ENCODE results near the gene CBX2.

The CBX2 gene

DNA sequence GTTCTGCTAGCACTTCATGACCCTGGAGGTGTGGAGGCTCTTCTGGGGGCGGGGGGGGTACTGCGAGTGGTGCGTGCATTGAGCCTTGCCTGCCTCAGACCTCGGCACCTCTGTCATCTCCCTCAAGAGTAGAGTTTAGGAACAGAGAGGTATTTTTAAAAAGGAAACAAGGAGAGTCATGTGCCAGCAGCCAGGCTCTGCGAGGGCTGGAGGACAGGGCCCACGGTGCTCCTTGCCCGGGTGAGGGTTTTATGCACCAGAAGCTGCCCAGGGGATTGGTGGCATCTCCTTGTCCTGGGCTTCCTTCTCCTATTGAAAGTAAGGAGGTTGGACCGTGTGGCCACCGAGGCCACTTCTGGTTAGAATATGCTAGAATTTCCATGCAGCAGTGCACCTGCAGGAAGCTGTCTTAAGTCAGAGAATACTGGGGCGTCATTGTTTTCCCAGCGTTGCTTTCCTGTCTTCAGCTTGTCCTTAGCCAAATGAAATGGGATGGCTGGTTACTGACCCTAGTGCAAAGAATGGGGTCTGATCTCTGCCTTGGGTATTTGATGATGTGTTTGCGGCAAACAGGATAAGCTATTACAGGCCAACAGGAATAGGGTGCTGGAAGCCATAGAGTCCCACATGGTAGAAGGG is 3.2 kb downstream of the CBX2 start:
- no peak overlapping the region for H3K9ac ChIP-seq
- no peak overlapping the region for H3K4me3 ChIP-seq (ENCODE audit: low read depth, low read length)
- TF ChIP-seq, protein P1, sequence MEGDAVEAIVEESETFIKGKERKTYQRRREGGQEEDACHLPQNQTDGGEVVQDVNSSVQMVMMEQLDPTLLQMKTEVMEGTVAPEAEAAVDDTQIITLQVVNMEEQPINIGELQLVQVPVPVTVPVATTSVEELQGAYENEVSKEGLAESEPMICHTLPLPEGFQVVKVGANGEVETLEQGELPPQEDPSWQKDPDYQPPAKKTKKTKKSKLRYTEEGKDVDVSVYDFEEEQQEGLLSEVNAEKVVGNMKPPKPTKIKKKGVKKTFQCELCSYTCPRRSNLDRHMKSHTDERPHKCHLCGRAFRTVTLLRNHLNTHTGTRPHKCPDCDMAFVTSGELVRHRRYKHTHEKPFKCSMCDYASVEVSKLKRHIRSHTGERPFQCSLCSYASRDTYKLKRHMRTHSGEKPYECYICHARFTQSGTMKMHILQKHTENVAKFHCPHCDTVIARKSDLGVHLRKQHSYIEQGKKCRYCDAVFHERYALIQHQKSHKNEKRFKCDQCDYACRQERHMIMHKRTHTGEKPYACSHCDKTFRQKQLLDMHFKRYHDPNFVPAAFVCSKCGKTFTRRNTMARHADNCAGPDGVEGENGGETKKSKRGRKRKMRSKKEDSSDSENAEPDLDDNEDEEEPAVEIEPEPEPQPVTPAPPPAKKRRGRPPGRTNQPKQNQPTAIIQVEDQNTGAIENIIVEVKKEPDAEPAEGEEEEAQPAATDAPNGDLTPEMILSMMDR (IDR thresholded peaks at IDR 0.05) = no peak
- no peak overlapping the region for H3K4me2 ChIP-seq (ENCODE audit: low read length)
- no peaks in the 10 kb centered on the region for H3K9me3 ChIP-seq (ENCODE audit: control insufficient read depth, low read length)
- no peaks in the 10 kb centered on the region for H3K36me3 ChIP-seq (ENCODE audit: control insufficient read depth, insufficient read depth, low read length)
- H2AFZ ChIP-seq = no peak overlapping the region
- H3K27me3 ChIP-seq (ENCODE audit: control insufficient read depth, insufficient read depth, low read length) = no peaks in the 10 kb centered on the region
- no peak overlapping the region for H3K27ac ChIP-seq
- H3K79me2 ChIP-seq = no peaks in the 10 kb centered on the region
- H3K4me1 ChIP-seq = no peaks in the 10 kb centered on the region

DNA sequence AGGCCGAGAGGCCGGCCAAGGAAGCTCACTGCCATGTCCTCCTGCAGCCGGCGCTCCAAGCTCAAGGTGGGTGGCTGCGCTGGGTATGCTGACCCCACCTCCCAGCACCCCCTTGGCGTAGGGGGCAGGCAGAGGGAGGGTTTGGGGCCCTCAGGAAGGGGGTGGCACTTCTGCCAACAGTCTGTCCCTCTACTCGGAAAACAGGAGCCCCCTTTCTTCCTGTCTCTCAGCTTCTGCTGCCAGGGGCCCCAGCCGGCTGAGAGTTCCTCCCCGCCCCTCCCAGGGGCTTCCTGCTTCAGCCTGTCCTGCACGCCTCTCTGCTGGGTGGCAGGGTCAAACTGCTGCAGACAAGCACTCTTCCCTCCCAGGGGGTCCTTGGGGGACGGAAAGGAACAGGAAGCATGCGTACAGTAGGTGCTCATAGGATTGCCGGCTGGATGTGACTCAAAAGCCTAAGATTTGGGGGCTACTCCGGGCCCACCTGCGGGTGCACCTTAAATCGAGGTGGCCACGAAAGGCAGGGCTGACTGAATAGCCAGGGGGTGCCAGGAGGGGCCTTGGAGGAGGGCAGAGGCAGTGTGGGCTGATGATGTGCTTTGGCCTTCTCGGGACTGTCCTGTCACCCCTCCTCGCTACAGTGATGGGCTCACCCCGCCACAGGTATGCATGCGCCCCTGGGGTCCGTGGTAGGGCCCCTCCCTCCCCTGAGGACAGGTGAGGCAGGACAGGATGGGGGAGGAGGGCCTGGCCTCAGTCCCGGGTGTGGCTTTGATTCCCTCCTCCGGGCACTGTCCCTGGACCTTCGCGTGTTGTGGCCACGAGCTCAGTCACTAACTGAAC is 4.0 kb downstream of the CBX2 start:
- no peak overlapping the region for H3K27ac ChIP-seq
- no peak overlapping the region for H3K4me2 ChIP-seq (ENCODE audit: low read length)
- no peak overlapping the region for H2AFZ ChIP-seq
- H3K9ac ChIP-seq = no peak overlapping the region
- no peaks in the 10 kb centered on the region for H3K27me3 ChIP-seq (ENCODE audit: control insufficient read depth, insufficient read depth, low read length)
- H3K4me3 ChIP-seq (ENCODE audit: low read depth, low read length) = no peak overlapping the region
- no peaks in the 10 kb centered on the region for H3K79me2 ChIP-seq
- H3K36me3 ChIP-seq (ENCODE audit: control insufficient read depth, insufficient read depth, low read length) = no peaks in the 10 kb centered on the region
- H3K9me3 ChIP-seq (ENCODE audit: control insufficient read depth, low read length) = no peaks in the 10 kb centered on the region
- H3K4me1 ChIP-seq = no peaks in the 10 kb centered on the region
- TF ChIP-seq, protein P1 (IDR thresholded peaks at IDR 0.05) = no peak

- Histone ChIP-seq H3K36me3 (ENCODE audit: control insufficient read depth, insufficient read depth, low read length) (no peaks in the 10 kb centered on the region), H3K27ac (no peak overlapping the region), H3K4me3 (ENCODE audit: low read depth, low read length) (no peak overlapping the region), H2AFZ (no peak overlapping the region), H3K4me2 (ENCODE audit: low read length) (no peak overlapping the region), H3K27me3 (ENCODE audit: control insufficient read depth, insufficient read depth, low read length) (no peaks in the 10 kb centered on the region), H3K79me2 (no peaks in the 10 kb centered on the region), H3K9me3 (ENCODE audit: control insufficient read depth, low read length) (no peaks in the 10 kb centered on the region), H3K4me1 (no peaks in the 10 kb centered on the region), H3K9ac (no peak overlapping the region)
- TF ChIP-seq, protein P1 (IDR thresholded peaks at IDR 0.05) = no peak
Measured at GRCh38 chr17:79783891-79784290, 5.9 kb downstream of the CBX2 start.

DNA sequence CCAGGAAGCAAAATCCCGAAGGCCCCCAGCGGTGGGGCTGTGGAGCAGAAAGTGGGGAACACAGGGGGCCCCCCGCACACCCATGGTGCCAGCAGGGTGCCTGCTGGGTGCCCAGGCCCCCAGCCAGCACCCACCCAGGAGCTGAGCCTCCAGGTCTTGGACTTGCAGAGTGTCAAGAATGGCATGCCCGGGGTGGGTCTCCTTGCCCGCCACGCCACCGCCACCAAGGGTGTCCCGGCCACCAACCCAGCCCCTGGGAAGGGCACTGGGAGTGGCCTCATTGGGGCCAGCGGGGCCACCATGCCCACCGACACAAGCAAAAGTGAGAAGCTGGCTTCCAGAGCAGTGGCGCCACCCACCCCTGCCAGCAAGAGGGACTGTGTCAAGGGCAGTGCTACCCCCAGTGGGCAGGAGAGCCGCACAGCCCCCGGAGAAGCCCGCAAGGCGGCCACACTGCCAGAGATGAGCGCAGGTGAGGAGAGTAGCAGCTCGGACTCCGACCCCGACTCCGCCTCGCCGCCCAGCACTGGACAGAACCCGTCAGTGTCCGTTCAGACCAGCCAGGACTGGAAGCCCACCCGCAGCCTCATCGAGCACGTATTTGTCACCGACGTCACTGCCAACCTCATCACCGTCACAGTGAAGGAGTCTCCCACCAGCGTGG is 6.5 kb downstream of the CBX2 start:
- Histone ChIP-seq H3K4me3 (ENCODE audit: low read depth, low read length) (no peak overlapping the region), H3K79me2 (no peaks in the 10 kb centered on the region), H2AFZ (no peak overlapping the region), H3K36me3 (ENCODE audit: control insufficient read depth, insufficient read depth, low read length) (no peaks in the 10 kb centered on the region), H3K27me3 (ENCODE audit: control insufficient read depth, insufficient read depth, low read length) (no peaks in the 10 kb centered on the region), H3K27ac (no peak overlapping the region), H3K9ac (no peak overlapping the region), H3K4me2 (ENCODE audit: low read length) (no peak overlapping the region), H3K4me1 (no peaks in the 10 kb centered on the region), H3K9me3 (ENCODE audit: control insufficient read depth, low read length) (no peaks in the 10 kb centered on the region)
- TF ChIP-seq, protein P1 (IDR thresholded peaks at IDR 0.05) = no peak
